Measurements from ENCODE around the gene LTA. TPM values are rescaled to one million over a fixed set of nuclear protein-coding genes. Genes with fewer than 3 reads are reported as not detected.

Gene LTA
- total RNA-seq, 2 experiments from 2014 or later, result 0.98 to 4.1 TPM

- H3K27ac ChIP-seq (ENCODE audit: low read depth, low read length, poor library complexity, severe bottlenecking), result no peak overlapping the region
- intact Hi-C loops (cut with micrococcal nuclease; ENCODE audit: unreplicated experiment), result loop anchor here (10.0 kb wide), 1 partner anchor 176 kb away; the partner anchor contains the start of gene MICA
- ChIA-PET CTCF (ENCODE audit: unreplicated experiment) (interaction anchor here (1.3 to 4.4 kb wide), 2 partner anchors 17 to 32 kb away, joined by 3 to 27 read pairs; no protein-coding TSS in a partner anchor), POLR2A (interaction anchor here (0.8 to 6.0 kb wide), 4 partner anchors 11 to 63 kb away, joined by 3 to 49 read pairs (median 6); no protein-coding TSS in a partner anchor)
- H3K9me3 ChIP-seq (ENCODE audit: low read length), result no peaks in the 10 kb centered on the region
- peak overlapping the region; percentile 88 for H3K4me2 ChIP-seq (ENCODE audit: low read length)
- peaks cover 15% of the 10 kb centered on the region; the same call in 1 of the 2 replicates for H3K79me2 ChIP-seq (ENCODE audit: insufficient read depth, low read depth, low read length)
- H3K36me3 ChIP-seq (ENCODE audit: insufficient read depth, low read length), result peaks cover 13% of the 10 kb centered on the region; the same call in 1 of the 2 replicates
- H3K4me3 ChIP-seq (ENCODE audit: low read depth, low read length, poor library complexity, severe bottlenecking), result peak overlapping the region; percentile 87
- H3K9me2 ChIP-seq (ENCODE audit: insufficient read depth, low read length), result no peaks in the 10 kb centered on the region
- no peaks in the 10 kb centered on the region for H4K20me1 ChIP-seq (ENCODE audit: insufficient read depth, low read length)
- DNase-seq (ENCODE audit: low spot score), result no peak
- no peak overlapping the region for H2AFZ ChIP-seq (ENCODE audit: low read length)
- H3K4me1 ChIP-seq (ENCODE audit: insufficient read depth, low read length, poor library complexity, severe bottlenecking), result peaks cover 78% of the 10 kb centered on the region
- BruUV-seq (replicated peaks), result no TSS peak
- TF ChIP-seq CTCF (conservative IDR thresholded peaks at IDR 0.05; ENCODE audit: low read length) (no peak), EZH2phosphoT487 (IDR thresholded peaks at IDR 0.05; ENCODE audit: borderline replicate concordance, low read depth, low read length) (no peak)
Measured at GRCh38 chr6:31580438-31580740, 8.3 kb downstream of the LTA start.

DNA sequence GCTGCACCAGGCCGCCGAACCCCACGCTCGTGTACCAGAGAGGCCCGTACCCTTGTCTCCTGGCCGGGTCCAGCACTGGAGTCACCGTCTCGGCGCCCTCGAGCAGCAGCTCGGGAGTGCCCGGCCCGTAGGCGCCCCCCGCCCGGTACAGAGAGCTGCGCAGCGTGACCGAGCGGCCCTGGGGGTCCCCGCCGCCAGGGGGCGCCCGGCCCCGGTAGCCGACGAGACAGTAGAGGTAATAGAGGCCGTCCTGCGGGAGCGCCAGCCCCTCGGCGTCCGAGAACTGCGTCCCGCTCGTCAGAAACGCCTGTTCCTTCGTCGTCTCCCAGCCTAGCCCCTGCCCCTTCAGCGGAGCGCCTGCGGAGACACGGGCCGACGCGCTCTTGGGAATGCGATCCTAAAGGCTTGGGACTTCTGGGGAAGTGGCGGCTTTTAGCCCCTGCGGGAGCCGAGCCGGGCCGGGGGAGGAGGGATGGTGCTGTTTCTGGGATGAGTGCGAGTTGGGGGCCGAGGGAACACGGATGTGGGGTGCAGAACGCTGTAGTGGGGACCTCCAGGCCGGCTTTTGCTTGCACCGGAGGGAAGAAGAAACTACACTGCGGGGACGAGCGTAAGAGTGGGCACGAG lies 8.8 kb downstream of the LTA start:
- ChIA-PET CTCF (ENCODE audit: unreplicated experiment) (interaction anchor here (0.8 to 4.4 kb wide), 4 partner anchors 12 to 32 kb away, joined by 3 to 27 read pairs (median 3); partner anchors contain the start of gene NCR3), POLR2A (interaction anchor here (0.8 to 6.0 kb wide), 3 partner anchors 11 to 16 kb away, joined by 5 to 49 read pairs (median 6); no protein-coding TSS in a partner anchor)
- Histone ChIP-seq H3K4me1 (ENCODE audit: insufficient read depth, low read length, poor library complexity, severe bottlenecking) (peaks cover 78% of the 10 kb centered on the region), H2AFZ (ENCODE audit: low read length) (peak overlapping the region; percentile 12; the same call in 1 of the 2 replicates), H3K27ac (ENCODE audit: low read depth, low read length, poor library complexity, severe bottlenecking) (peak overlapping the region; percentile 86), H3K4me2 (ENCODE audit: low read length) (peak overlapping the region; percentile 88), H3K79me2 (ENCODE audit: insufficient read depth, low read depth, low read length) (peaks cover 13% of the 10 kb centered on the region; the same call in 1 of the 2 replicates), H4K20me1 (ENCODE audit: insufficient read depth, low read length) (no peaks in the 10 kb centered on the region), H3K9me3 (ENCODE audit: low read length) (no peaks in the 10 kb centered on the region), H3K9me2 (ENCODE audit: insufficient read depth, low read length) (no peaks in the 10 kb centered on the region), H3K4me3 (ENCODE audit: low read depth, low read length, poor library complexity, severe bottlenecking) (peak overlapping the region; percentile 87), H3K36me3 (ENCODE audit: insufficient read depth, low read length) (peaks cover 13% of the 10 kb centered on the region; the same call in 1 of the 2 replicates)
- peak; percentile 89 for DNase-seq (ENCODE audit: low spot score)
- no TSS peak for BruUV-seq (replicated peaks)
- TF ChIP-seq EZH2phosphoT487 (IDR thresholded peaks at IDR 0.05; ENCODE audit: borderline replicate concordance, low read depth, low read length), result no peak
- TF ChIP-seq CTCF (conservative IDR thresholded peaks at IDR 0.05; ENCODE audit: low read length), result peak; percentile 93
- intact Hi-C loops (cut with micrococcal nuclease; ENCODE audit: unreplicated experiment), result loop anchor here (1.0 to 10.0 kb wide), 4 partner anchors 16 to 176 kb away; partner anchors contain the start of genes MICA and NFKBIL1
